Mesodermal cell (in vitro differentiated cells): ENCODE data around the gene NOP14. TPM values are rescaled to one million over a fixed set of nuclear protein-coding genes. Genes with fewer than 3 reads are reported as not detected.

Experiments used
- H3K27ac ChIP-seq: 2 replicates; pipeline ENCODE4 v1.7.0; 2013; ENCODE audit warnings: mild to moderate bottlenecking, low read depth, low read length, moderate library complexity; ENCODE audit not compliant: severe bottlenecking
- H3K36me3 ChIP-seq: 2 replicates; pipeline ENCODE4 v1.7.1; 2013; ENCODE audit warnings: mild to moderate bottlenecking, low read length, moderate library complexity; ENCODE audit not compliant: control insufficient read depth, insufficient read depth
- H3K4me1 ChIP-seq: one replicate; pipeline ENCODE4 v1.7.1; 2013; ENCODE audit warnings: mild to moderate bottlenecking, low read length; ENCODE audit not compliant: insufficient read depth, control insufficient read depth, poor library complexity, severe bottlenecking
- H3K4me3 ChIP-seq: 2 replicates; pipeline ENCODE4 v1.7.0; 2013; ENCODE audit warnings: low read length, control low read depth, mild to moderate bottlenecking; ENCODE audit not compliant: insufficient read depth, poor library complexity, severe bottlenecking; ENCODE audit errors: extremely low read depth
- H3K9me3 ChIP-seq: 2 replicates; pipeline ENCODE4 v1.7.1; 2013; ENCODE audit warnings: mild to moderate bottlenecking, low read length, moderate library complexity; ENCODE audit not compliant: control insufficient read depth
- WGBS, 2 experiments: methylation state at CpG; one replicate each; pipeline ENCODE4 v1.1.5; 2013; ENCODE audit warnings: missing lambda C conversion rate in 2 of 2; ENCODE audit not compliant: insufficient coverage in 2 of 2; 5-methylcytosine and 5-hydroxymethylcytosine counted together
- polyA plus RNA-seq, 2 experiments: library from polyadenylated mRNA; stranded (reverse); fragments of 50-300 nt; gene quantifications; one replicate each; pipeline ENCODE4 v1.2.3, GENCODE V29; 2013

Gene NOP14
- polyA plus RNA-seq (2013, experiment 1 of 2): 21.0 TPM
- polyA plus RNA-seq (2013, experiment 2 of 2): 20.6 TPM

DNA sequence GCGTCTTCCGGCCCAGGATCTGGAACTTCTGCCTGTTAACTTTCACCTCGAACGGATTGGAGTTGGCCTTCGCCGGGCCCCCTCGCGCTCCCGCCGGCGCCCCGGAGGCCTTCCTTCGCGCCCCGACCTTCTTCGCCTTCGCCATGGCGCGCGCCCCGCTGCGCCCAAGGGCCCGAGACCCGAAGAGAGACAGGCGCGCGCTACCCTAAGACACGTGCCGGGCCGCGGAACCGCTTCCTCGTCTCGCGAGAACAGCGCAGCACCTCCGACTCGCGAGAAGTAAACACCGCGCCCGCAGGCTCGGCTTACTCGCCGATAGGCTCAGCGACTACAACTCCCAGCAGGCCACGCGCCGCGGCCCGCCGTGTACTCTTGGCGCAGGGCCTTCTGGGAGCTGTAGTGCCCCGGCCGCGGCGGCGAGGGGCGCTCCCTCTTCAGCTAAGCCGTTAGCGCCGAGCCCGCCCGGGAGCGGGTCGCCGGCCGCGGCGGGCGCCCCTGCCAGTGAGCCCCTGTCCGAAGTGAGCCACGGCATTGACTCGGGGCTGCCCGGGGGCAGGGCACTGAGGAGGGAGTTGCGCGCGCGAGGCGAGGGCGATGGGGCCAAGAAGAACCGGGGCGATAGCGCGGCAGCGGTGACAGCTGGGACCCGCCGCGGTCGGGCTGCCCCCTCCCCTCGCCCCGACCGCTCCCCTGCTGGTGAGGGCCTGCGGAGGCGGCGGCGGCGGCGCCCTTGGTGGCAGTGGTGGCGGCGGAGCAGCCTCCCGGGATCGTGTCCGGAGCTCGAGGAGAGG is at the start of gene NOP14, which contains the start of gene GRK4:
NOP14 (minus strand) TSS at position 232 of the 791 bp plus-strand sequence; CDS start at position 145, 87 bp downstream.
GRK4 (plus strand) TSS at position 397 of the 791 bp plus-strand sequence. CDS start 500 bp downstream, outside the sequence.
- peak within 1 kb of the TSS; percentile 91 for H3K27ac ChIP-seq
- H3K4me1 ChIP-seq: peaks cover 5% of the 10 kb centered on the region
- H3K4me3 ChIP-seq: peak within 1 kb of the TSS; percentile 70
- WGBS, 2 experiments: 0 to 1% methylated on average over 78 to 101 of the region's 105 CpGs
- peaks cover 15% of the 10 kb centered on the region for H3K36me3 ChIP-seq
- H3K9me3 ChIP-seq: no peaks in the 10 kb centered on the region

DNA sequence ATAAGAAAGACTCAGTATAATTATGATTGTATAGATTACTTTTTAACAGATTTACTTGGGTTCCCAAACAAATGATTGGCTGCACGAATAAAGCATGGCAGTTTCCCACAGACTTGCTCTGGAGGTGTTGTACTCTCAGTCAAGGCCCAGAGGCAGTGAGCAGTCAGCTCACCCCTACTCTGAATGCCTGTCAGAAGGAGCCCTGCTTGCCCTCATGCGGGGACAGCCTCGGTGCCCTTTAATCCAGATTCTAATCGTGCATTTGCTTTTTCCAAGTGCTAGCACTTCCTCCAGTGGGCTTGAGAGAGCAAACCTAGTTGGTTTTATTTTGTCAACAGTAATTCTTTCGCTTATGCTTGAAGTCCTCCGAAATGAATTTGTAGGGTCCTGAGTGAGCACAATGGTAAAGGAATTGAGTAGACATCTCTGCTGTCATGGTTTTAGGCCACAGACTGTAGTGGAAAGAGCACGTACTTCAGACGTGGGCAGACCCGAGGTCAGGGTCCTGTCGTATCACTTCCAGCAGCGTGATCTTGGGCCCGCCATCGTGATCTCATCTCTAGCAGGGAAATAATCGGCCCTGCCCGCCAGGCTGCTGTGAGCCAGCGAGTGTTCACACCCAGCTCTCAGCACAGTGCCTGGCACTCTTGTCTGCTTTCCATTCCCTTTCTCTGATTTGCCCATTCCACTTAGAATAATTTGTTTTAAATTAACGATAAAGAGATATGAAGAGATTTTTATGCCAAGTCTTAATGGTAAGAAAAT is 48.4 kb upstream of the NOP14 start:
- 91 to 94% methylated on average over 15 to 16 of the region's 17 CpGs for WGBS, 2 experiments
- Histone ChIP-seq H3K27ac (no peak overlapping the region), H3K36me3 (no peaks in the 10 kb centered on the region), H3K9me3 (no peaks in the 10 kb centered on the region), H3K4me3 (no peak overlapping the region), H3K4me1 (no peaks in the 10 kb centered on the region)

DNA sequence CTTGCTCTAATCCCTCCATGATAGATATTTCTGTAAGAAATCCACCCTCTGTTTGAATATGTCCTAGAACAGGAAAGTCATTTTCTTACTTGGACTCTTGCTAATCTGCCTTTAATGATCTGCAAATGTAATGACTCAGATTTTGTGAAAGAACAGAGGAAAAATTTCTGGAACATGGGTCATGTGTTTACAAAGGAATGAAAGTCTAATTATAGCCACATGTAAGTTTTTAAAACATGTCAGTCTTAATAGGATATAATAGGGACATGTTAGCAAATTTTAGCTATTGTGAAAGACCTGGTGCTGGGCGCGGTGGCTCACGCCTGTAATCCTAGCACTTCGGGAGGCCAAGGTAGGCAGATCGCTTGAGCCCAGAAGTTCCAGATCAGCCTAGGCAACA is 47.8 kb upstream of the NOP14 start:
- Histone ChIP-seq H3K36me3 (no peaks in the 10 kb centered on the region), H3K9me3 (no peaks in the 10 kb centered on the region), H3K4me1 (no peaks in the 10 kb centered on the region), H3K27ac (no peak overlapping the region), H3K4me3 (no peak overlapping the region)
- 95 to 97% methylated on average over 4 of the region's 5 CpGs for WGBS, 2 experiments

DNA sequence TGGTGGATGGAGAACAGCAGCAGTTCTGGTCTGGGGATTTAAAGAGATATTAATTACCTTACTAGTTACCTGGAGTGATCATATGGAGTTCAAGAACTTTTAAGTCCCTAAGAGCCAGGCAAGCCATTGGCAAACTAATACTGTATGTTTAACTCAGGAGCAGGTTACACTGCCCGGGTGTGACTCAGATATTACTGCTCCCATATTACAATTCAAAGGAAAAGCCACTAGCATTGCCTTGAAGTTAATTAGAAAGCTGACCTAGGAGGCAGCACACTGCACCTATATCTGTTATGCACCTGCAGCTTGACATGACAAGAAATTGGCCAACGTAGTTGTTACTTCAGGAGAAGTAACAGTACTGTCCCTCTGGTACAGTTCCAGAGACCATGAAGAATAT is 47.4 kb upstream of the NOP14 start:
- H3K27ac ChIP-seq: no peak overlapping the region
- 70 to 81% methylated on average over 2 of the region's 2 CpGs for WGBS, 2 experiments
- H3K4me1 ChIP-seq: no peaks in the 10 kb centered on the region

DNA sequence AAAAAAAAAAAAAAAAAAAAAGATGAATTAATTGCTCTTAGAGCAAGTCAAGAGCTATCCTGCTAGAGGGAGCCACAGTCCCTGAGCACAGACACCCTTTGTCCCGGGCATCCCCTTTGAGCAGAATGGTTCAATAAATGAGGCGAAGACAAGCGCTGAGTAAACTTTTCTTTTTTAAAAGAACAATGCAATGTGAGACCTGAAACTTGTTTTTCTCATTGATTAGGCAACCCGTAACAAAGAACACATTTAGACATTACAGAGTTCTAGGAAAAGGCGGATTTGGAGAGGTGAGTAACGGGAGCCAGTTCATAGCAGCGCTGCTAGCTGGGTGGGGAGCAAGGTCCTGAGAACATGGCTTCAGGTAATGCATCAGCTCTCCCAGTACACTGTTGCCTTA is 46.2 kb upstream of the NOP14 start:
- H3K27ac ChIP-seq: no peak overlapping the region
- 85% methylated on average over 4 to 6 of the region's 7 CpGs for WGBS, 2 experiments

More for the DNA sequence above, 47.4 kb upstream of the NOP14 start:
- Histone ChIP-seq H3K4me3 (no peak overlapping the region), H3K9me3 (no peaks in the 10 kb centered on the region), H3K36me3 (no peaks in the 10 kb centered on the region)

DNA sequence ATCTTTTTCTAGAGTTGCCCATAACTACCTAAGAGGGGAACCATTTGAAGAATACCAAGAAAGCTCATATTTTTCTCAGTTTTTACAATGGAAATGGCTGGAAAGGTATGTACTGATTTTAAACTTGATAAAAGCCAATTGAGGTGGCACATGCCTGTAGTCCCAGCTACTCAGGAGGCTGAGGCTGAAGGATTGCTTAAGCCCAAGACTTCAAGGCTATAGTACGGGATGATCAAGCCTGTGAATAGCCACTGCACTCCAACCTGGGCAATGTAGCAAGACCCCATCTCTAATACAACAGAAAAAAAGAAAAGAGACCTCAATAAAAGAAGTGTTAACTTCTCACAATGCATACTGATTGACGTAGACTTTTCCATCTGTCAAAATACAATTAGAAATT is 44.5 kb upstream of the NOP14 start:
- Histone ChIP-seq H3K9me3 (no peaks in the 10 kb centered on the region), H3K4me3 (no peak overlapping the region), H3K4me1 (no peaks in the 10 kb centered on the region), H3K36me3 (no peaks in the 10 kb centered on the region), H3K27ac (no peak overlapping the region)
- WGBS, 2 experiments: no CpG with 5 or more reads among the region's 2 CpGs

More for the DNA sequence above, 46.2 kb upstream of the NOP14 start:
- Histone ChIP-seq H3K36me3 (no peaks in the 10 kb centered on the region), H3K4me3 (no peak overlapping the region), H3K9me3 (no peaks in the 10 kb centered on the region), H3K4me1 (no peaks in the 10 kb centered on the region)

DNA sequence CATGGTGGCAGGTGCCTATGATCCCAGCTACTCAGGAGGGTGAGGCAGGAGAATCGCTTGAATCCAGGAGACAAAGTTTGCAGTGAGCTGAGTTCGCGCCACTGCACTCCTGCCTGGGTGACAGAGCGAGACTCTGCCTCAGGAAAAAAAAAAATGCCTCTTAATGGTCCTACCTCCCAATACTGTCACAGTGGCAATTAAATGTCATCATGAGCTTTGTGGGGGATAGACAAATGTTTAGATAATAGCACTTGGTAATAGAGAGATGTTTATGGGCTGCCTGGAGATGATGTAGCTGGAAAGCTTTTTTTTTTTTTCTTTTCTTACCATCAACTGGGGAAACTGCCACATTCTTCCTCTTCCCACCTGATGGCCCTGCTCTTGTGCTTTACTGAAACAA is 33.2 kb upstream of the NOP14 start:
- Histone ChIP-seq H3K9me3 (no peaks in the 10 kb centered on the region), H3K36me3 (no peaks in the 10 kb centered on the region), H3K27ac (no peak overlapping the region), H3K4me3 (no peak overlapping the region), H3K4me1 (no peaks in the 10 kb centered on the region)
- 75 to 93% methylated on average over 4 of the region's 4 CpGs for WGBS, 2 experiments

DNA sequence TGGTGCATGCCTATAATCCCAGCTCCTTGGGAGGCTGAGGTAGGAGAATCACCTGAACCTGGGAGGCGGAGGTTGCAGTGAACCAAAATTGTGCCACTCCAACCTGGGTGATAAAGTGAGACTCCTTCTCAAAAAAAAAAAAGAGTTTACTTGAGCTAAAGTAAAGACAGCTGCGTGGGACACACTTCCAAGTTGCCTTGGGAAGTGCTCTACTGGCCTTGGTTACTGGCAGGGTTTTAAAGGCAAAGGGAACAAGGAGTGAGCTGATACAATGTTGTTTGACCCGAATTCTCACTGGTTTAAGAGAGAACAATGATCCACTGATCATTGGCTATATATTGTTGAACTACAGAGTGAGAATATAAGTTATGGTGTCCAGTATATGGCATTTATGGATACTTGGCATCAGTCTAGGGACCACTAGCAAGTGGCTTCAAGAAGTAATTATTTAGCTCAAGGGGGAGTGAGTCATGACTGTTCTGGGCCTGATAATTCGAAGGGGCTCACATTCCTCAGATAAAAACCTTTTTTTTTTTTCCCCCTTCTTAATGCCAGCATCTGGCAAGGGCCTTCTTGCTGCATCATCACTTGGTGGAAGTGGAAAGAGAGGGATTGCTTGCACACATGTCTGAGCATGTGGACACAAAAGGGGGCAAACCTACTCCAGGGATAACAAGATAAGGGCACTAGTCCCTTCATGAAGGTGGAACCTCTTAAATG is 32.5 kb upstream of the NOP14 start:
- 87 to 94% methylated on average over 3 of the region's 4 CpGs for WGBS, 2 experiments
- Histone ChIP-seq H3K36me3 (no peaks in the 10 kb centered on the region), H3K4me3 (no peak overlapping the region), H3K27ac (no peak overlapping the region), H3K4me1 (no peaks in the 10 kb centered on the region), H3K9me3 (no peaks in the 10 kb centered on the region)

DNA sequence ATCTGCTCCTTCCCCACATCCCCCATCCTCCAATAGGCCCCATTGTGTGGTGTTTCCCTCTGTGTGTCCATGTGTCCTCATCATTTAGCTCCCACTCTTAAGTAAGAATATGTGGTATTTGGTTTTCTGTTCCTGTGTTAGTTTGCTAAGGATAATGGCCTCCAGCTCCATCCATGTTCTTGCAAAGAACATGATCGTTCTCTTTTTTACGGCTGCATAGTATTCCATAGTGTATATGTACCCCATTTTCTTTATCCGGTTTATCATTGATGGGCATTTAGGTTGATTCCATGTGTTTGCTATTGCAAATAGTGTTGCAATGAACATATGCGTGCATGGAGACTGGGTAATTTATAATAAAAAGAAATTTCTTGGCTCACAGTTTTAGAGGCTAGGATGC is 31.7 kb upstream of the NOP14 start:
- no peak overlapping the region for H3K4me3 ChIP-seq
- H3K9me3 ChIP-seq: no peaks in the 10 kb centered on the region
- no peak overlapping the region for H3K27ac ChIP-seq
- no peaks in the 10 kb centered on the region for H3K4me1 ChIP-seq
- whole genome bisulfite sequencing, 2 experiments: 92 to 100% methylated on average over 1 to 4 of the region's 4 CpGs
- no peaks in the 10 kb centered on the region for H3K36me3 ChIP-seq

DNA sequence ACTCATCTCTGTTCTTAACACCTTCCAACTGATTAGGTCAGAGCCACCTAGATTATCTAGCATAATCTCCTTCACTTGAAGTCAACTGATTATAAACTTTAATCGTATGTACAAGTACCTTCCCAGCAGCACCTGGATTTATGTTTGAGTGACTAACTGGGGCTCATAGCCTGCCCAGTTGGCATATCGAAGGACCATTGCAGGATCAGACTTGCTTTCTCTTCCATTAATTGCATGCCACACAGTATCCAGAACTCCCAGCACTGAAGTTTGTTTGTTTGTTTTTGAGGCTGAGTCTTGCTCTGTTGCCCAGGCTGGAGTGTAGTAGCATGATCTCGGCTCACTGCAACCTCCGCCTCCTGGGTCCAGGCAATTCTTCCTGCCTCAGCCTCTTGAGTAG is 28.0 kb upstream of the NOP14 start:
- Histone ChIP-seq H3K9me3 (no peaks in the 10 kb centered on the region), H3K4me1 (no peaks in the 10 kb centered on the region), H3K36me3 (no peaks in the 10 kb centered on the region), H3K27ac (no peak overlapping the region), H3K4me3 (no peak overlapping the region)
- WGBS, 2 experiments: 81% methylated on average over 3 to 4 of the region's 4 CpGs
